Astrocyte (in vitro differentiated cells and primary cell): ENCODE measurements around the gene KCNQ1. TPM values are rescaled to one million over a fixed set of nuclear protein-coding genes. Genes with fewer than 3 reads are reported as not detected.

Experiments used
- DNase-seq: peaks from one replicate; pipeline ENCODE4 v3.0.0-alpha.2; 2010; ENCODE audit warnings: low read depth
- FAIRE-seq: peaks from 2 replicates; lab custom pipeline; 2011; peaks lifted over from hg19 to GRCh38; lab: Jason Lieb, UNC
- H2AFZ ChIP-seq: 2 replicates; pipeline ENCODE4 v1.6.0; 2012; ENCODE audit warnings: low read depth, low read length, inconsistent platforms
- H3K27ac ChIP-seq: 2 replicates; pipeline ENCODE4 v1.5.1; 2011; ENCODE audit warnings: low read depth, low read length, inconsistent platforms
- H3K27me3 ChIP-seq: 2 replicates; pipeline ENCODE4 v1.6.0; 2011; ENCODE audit warnings: low read length, inconsistent platforms; ENCODE audit not compliant: insufficient read depth
- H3K36me3 ChIP-seq: 2 replicates; pipeline ENCODE4 v1.5.1; 2011; ENCODE audit warnings: low read length, inconsistent platforms; ENCODE audit not compliant: insufficient read depth
- H3K4me1 ChIP-seq: 2 replicates; pipeline ENCODE4 v1.5.1; 2011; ENCODE audit warnings: low read length, inconsistent platforms; ENCODE audit not compliant: insufficient read depth
- H3K4me2 ChIP-seq: 2 replicates; pipeline ENCODE4 v1.6.0; 2012; ENCODE audit warnings: low read length, inconsistent platforms
- H3K4me3 ChIP-seq: 2 replicates; pipeline ENCODE4 v1.5.1; 2011; ENCODE audit warnings: low read depth, mild to moderate bottlenecking, low read length, inconsistent platforms; ENCODE audit not compliant: insufficient read depth
- H3K79me2 ChIP-seq: 2 replicates; pipeline ENCODE4 v1.6.0; 2012; ENCODE audit warnings: mild to moderate bottlenecking, low read length, inconsistent platforms; ENCODE audit not compliant: insufficient read depth
- H3K9ac ChIP-seq: 2 replicates; pipeline ENCODE4 v1.6.0; 2012; ENCODE audit warnings: mild to moderate bottlenecking, low read length, inconsistent platforms
- H3K9me3 ChIP-seq: 2 replicates; pipeline ENCODE4 v1.5.1; 2012; ENCODE audit warnings: low read depth, mild to moderate bottlenecking, low read length, inconsistent platforms; ENCODE audit not compliant: insufficient read depth
- H4K20me1 ChIP-seq: 2 replicates; pipeline ENCODE4 v1.6.0; 2012; ENCODE audit warnings: low read length, inconsistent platforms; ENCODE audit not compliant: insufficient read depth
- H3K27ac Mint-ChIP-seq: one replicate; pipeline ENCODE4 v1.8.0; 2021; ENCODE audit warnings: mild to moderate bottlenecking, mixed read lengths; ENCODE audit not compliant: unreplicated experiment
- H3K27me3 Mint-ChIP-seq: one replicate; pipeline ENCODE4 v1.8.0; 2021; ENCODE audit warnings: low read depth, mixed read lengths; ENCODE audit not compliant: unreplicated experiment
- H3K36me3 Mint-ChIP-seq: one replicate; pipeline ENCODE4 v1.8.0; 2021; ENCODE audit warnings: low read depth, mixed read lengths; ENCODE audit not compliant: unreplicated experiment
- H3K4me1 Mint-ChIP-seq: one replicate; pipeline ENCODE4 v1.8.0; 2021; ENCODE audit warnings: low read depth, mixed read lengths; ENCODE audit not compliant: unreplicated experiment
- H3K4me3 Mint-ChIP-seq: one replicate; pipeline ENCODE4 v1.8.0; 2021; ENCODE audit warnings: mild to moderate bottlenecking, moderate library complexity, mixed read lengths; ENCODE audit not compliant: unreplicated experiment
- H3K9me3 Mint-ChIP-seq: one replicate; pipeline ENCODE4 v1.8.0; 2021; ENCODE audit warnings: mild to moderate bottlenecking, mixed read lengths; ENCODE audit not compliant: unreplicated experiment
- CTCF ChIP-seq: IDR thresholded peaks from 2 replicates; pipeline ENCODE4 v1.5.1; 2011; ENCODE audit warnings: low read depth, mild to moderate bottlenecking, inconsistent platforms, low read length, moderate library complexity; ENCODE audit not compliant: insufficient read depth
- EZH2 ChIP-seq: IDR thresholded peaks from 2 replicates; pipeline ENCODE4 v1.6.1; 2012; ENCODE audit warnings: mild to moderate bottlenecking, low read length, inconsistent platforms; ENCODE audit not compliant: insufficient read depth
- total RNA-seq: library from RNA; stranded (reverse); gene quantifications from 2 replicates; pipeline ENCODE4 v1.2.1, GENCODE V29; 2021

Gene KCNQ1
- total RNA-seq, 1 donor from 2014 or later = not detected

GRCh38 chr11:2442589-2442988 is 2.2 kb upstream of the KCNQ1 start:
- Histone ChIP-seq H3K4me1 (no peaks in the 10 kb centered on the region), H3K79me2 (no peaks in the 10 kb centered on the region), H3K4me2 (no peak overlapping the region), H3K36me3 (no peaks in the 10 kb centered on the region), H3K4me3 (no peak overlapping the region), H4K20me1 (no peaks in the 10 kb centered on the region), H2AFZ (no peak overlapping the region), H3K9me3 (peaks cover 10% of the 10 kb centered on the region), H3K27me3 (peaks cover 32% of the 10 kb centered on the region), H3K9ac (no peak overlapping the region), H3K27ac (no peak overlapping the region)
- FAIRE-seq (no peak), DNase-seq (no peak)
- Mint-ChIP-seq H3K4me1 (no peaks in the 10 kb centered on the region), H3K27me3 (peaks cover 73% of the 10 kb centered on the region), H3K36me3 (no peaks in the 10 kb centered on the region), H3K9me3 (peaks cover 13% of the 10 kb centered on the region), H3K27ac (no peak overlapping the region), H3K4me3 (no peak overlapping the region)
- TF ChIP-seq EZH2 (no peak), CTCF (no peak)

DNA sequence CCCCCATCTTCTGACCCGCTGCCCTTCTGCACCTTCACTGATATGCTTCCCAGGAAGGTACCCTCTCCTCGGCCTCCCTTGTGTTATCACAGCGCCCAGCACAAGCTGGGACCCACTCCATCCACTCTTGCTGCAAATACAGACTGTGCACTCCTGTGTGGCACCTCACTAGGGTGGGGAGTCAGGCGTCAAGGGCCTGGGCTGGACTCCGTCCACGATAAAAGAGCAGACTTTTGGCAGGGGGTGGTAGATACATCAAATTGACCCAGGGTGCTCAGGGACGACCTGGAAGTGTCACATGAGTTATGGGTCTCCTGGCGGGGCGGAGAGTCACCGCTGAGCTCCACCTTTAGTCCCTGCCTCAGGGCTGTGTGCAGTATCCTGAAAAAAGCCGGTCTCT is 1.4 kb upstream of the KCNQ1 start:
- FAIRE-seq = no peak

More for the DNA sequence above, 1.4 kb upstream of the KCNQ1 start:
- no peaks in the 10 kb centered on the region for H3K4me1 ChIP-seq
- H3K27ac Mint-ChIP-seq = no peak overlapping the region
- no peaks in the 10 kb centered on the region for H4K20me1 ChIP-seq
- H3K4me2 ChIP-seq = no peak overlapping the region
- H3K27ac ChIP-seq = no peak overlapping the region
- no peaks in the 10 kb centered on the region for H3K79me2 ChIP-seq
- no peak overlapping the region for H3K4me3 Mint-ChIP-seq
- TF ChIP-seq CTCF (no peak), EZH2 (no peak)
- no peak overlapping the region for H3K9ac ChIP-seq
- DNase-seq = no peak
- peaks cover 10% of the 10 kb centered on the region for H3K9me3 ChIP-seq
- no peak overlapping the region for H2AFZ ChIP-seq
- H3K9me3 Mint-ChIP-seq = peaks cover 9% of the 10 kb centered on the region
- no peaks in the 10 kb centered on the region for H3K36me3 Mint-ChIP-seq
- H3K4me3 ChIP-seq = no peak overlapping the region
- peaks cover 73% of the 10 kb centered on the region for H3K27me3 Mint-ChIP-seq
- H3K36me3 ChIP-seq = no peaks in the 10 kb centered on the region
- H3K27me3 ChIP-seq = peaks cover 27% of the 10 kb centered on the region
- H3K4me1 Mint-ChIP-seq = no peaks in the 10 kb centered on the region
